ENCODE measurements around the gene SNX14.

Gene SNX14

DNA sequence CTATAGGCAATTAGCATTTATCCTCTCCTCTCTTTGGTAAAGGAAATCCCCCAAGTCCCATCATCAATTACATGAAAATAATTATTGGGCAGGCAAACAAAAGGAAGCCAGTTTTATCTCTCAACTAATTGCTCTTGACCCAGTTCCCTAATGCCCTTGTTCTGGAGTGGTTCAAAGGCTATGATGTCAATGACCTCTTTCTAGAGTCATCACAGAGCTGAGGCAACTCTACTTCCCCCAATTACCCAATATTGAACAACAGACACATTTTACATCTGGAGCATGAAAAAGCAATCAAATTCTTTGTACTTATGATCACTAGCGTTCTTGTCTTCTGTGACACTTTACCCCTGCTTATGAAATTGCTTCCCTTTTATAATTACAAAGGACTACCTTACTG is 100.3 kb downstream of the SNX14 start:
- no peak for DNase-seq (ENCODE audit: low spot score)
- TF ChIP-seq, protein P1, sequence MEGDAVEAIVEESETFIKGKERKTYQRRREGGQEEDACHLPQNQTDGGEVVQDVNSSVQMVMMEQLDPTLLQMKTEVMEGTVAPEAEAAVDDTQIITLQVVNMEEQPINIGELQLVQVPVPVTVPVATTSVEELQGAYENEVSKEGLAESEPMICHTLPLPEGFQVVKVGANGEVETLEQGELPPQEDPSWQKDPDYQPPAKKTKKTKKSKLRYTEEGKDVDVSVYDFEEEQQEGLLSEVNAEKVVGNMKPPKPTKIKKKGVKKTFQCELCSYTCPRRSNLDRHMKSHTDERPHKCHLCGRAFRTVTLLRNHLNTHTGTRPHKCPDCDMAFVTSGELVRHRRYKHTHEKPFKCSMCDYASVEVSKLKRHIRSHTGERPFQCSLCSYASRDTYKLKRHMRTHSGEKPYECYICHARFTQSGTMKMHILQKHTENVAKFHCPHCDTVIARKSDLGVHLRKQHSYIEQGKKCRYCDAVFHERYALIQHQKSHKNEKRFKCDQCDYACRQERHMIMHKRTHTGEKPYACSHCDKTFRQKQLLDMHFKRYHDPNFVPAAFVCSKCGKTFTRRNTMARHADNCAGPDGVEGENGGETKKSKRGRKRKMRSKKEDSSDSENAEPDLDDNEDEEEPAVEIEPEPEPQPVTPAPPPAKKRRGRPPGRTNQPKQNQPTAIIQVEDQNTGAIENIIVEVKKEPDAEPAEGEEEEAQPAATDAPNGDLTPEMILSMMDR (IDR thresholded peaks at IDR 0.05; ENCODE audit: extremely low read depth, insufficient read depth, missing control alignments), result no peak
- in situ Hi-C loops (cut with MboI; ENCODE audit: low pct_unique_long_range_greater_than_20kb, low sequenced_read_pairs, unreplicated experiment), result no loop called here

DNA sequence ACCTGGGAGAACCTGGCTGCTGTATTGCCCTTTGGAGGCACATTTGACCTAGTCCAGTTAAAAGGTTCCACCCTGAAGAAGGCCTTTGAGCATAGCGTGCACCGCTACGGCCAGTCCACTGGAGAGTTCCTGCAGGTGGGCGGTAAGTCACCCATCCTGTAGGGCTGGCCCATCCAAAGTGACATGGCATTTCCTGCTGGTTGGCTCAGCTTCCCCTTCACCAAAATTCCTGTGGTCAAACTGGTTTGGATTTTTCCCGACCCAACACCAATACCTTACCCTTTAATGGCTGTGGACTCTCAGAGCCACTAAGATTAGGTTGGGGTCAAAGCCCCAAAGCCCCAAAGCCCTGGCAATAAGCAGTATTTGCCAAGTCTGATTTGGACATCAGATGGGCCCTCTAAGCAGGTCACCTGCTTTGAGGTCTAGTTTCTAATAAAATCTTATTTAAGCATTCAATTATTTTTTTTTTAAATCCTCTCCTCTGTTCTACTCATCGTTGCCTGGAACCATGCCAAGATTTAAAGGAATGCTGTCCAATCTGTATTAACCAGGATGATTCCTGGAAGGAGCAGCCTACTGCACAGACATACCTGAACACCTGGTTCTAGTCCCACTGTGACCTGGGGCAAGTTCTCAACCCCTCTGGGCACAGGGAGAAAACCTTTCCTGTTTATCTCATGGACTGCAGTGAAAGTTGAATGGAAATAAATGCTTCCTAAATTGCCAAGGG is 103.0 kb downstream of the SNX14 start:
- no peak for DNase-seq (ENCODE audit: low spot score)
- TF ChIP-seq, protein P1 (IDR thresholded peaks at IDR 0.05; ENCODE audit: extremely low read depth, insufficient read depth, missing control alignments), result no peak
- in situ Hi-C loops (cut with MboI; ENCODE audit: low pct_unique_long_range_greater_than_20kb, low sequenced_read_pairs, unreplicated experiment), result no loop called here

DNA sequence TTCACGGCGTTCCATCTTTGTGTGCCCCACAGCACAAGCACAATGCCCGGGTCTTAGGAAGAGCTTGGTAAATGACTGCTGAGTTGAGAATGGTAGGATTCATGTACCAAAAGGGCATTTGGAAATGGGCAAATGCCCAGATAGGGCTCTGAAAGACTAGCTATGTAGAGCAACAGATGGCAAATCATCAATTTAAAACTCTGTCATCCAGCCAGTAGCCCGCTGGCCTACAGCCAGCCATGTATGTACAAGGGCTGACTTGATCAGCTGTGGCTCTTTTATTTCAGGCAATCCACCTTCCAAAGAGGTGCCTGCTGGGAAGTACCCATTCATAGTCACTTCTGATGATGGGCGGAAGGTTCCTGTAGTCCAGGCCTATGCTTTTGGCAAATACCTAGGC is 108.7 kb downstream of the SNX14 start:
- in situ Hi-C loops (cut with MboI; ENCODE audit: low pct_unique_long_range_greater_than_20kb, low sequenced_read_pairs, unreplicated experiment), result loop anchor here (5.0 kb wide), 1 partner anchor 133 kb away; no protein-coding TSS in a partner anchor
- no peak for DNase-seq (ENCODE audit: low spot score)
- TF ChIP-seq, protein P1 (IDR thresholded peaks at IDR 0.05; ENCODE audit: extremely low read depth, insufficient read depth, missing control alignments), result no peak

DNA sequence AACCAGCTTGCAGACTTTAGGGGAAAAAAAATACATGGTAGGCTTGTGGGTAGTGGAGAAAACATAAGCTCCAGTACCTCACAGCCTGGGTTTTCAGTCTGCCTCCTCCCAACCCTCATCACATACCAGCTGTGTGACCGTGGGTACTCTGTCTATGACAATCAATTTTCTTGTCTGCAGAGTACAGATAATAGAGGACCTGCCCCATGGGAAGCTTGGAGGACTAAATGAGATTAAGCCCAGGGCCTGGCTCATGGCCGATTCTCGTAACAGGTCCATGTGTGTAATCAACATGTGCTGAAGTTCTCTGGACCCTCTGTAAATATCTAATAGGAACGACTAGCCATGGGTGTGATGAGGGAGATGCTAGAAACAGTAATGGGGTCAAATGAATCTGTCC is 109.8 kb downstream of the SNX14 start:
- TF ChIP-seq, protein P1 (IDR thresholded peaks at IDR 0.05; ENCODE audit: extremely low read depth, insufficient read depth, missing control alignments), result no peak
- in situ Hi-C loops (cut with MboI; ENCODE audit: low pct_unique_long_range_greater_than_20kb, low sequenced_read_pairs, unreplicated experiment), result loop anchor here (5.0 kb wide), 1 partner anchor 132 kb away; no protein-coding TSS in a partner anchor
- DNase-seq (ENCODE audit: low spot score), result no peak

DNA sequence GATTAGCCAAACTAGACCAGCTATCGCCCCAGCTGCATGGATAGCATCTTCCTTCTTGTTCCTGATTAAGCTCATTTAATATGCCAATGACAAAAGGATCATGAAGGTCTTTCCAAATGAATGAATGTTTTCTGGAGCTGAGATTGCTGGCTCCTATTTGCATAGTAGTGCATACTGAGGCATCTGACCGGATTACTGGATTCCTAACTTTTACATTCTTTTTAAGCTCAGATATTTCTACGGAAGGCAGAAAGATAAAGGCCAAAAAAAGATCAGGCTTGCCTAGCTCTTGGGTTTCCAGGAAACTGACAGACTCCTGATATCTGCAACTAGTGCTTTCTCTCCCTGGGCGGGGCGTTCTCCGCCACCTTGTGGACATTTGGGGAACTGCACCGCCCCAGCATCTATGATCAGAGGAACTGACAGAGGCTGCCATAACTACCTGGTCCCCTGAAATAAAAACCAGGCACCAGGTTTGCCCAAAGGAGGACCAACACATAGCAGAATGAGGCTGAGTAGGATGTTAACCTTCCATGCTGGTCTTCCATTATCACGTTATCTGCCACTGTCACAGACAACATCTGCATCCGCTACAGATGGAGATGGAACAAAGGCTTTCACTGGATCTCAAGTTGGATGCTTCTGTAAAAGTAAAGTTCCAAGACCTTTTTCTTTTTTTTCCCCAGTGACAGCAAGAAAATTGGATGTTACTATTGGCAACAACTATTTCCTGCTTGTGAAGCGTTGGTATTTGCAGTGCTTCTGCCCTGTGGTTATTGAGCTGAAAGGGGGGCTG is 110.6 kb downstream of the SNX14 start:
- DNase-seq (ENCODE audit: low spot score), result peak; percentile 60
- in situ Hi-C loops (cut with MboI; ENCODE audit: low pct_unique_long_range_greater_than_20kb, low sequenced_read_pairs, unreplicated experiment), result loop anchor here (5.0 kb wide), 1 partner anchor 131 kb away; no protein-coding TSS in a partner anchor
- TF ChIP-seq, protein P1 (IDR thresholded peaks at IDR 0.05; ENCODE audit: extremely low read depth, insufficient read depth, missing control alignments), result peak; percentile 98

DNA sequence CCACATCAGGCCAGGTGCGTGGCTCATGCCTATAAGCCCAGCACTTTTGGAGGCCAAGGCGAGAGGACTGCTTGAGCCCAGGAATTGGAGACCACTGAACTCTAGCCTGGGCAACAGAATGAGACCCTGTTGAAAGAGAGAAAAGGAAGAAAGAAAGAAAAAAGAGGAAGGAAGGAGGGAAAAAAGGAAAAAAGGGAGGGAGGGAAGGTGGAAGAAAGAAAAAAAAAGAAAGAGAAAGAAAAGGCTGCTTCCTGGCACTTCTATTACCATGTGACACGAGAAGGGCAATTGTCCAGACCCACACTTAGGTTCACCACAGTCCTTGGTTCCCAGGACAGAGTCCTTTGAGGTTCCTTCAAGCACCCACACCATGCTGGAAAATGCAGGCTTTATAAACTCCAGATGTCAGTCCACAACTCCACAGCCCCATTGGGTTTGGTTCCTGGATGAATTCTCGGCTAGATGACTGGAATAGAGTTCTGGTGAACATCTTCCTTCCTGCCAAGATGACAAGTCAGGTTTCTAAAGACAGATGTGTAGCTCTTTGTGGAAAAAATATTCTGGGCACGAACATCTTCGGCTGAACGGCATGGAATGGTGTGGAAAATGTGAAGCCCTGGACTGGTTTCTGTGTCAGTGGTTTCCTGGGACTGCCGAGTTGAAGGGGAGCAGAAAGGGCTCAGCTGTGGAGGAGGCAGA is 111.3 kb downstream of the SNX14 start:
- DNase-seq (ENCODE audit: low spot score), result no peak
- in situ Hi-C loops (cut with MboI; ENCODE audit: low pct_unique_long_range_greater_than_20kb, low sequenced_read_pairs, unreplicated experiment), result loop anchor here (5.0 kb wide), 1 partner anchor 130 kb away; no protein-coding TSS in a partner anchor
- TF ChIP-seq, protein P1 (IDR thresholded peaks at IDR 0.05; ENCODE audit: extremely low read depth, insufficient read depth, missing control alignments), result no peak

Measured in GM13977 (cell line).